WTC11 (cell line): ENCODE data around the gene SMAD2. TPM values are rescaled to one million over a fixed set of nuclear protein-coding genes. Genes with fewer than 3 reads are reported as not detected.
A peak's percentile ranks its signal among the peaks of the same experiment; 100 is the strongest.

Experiments used
- ATAC-seq: fragments of 200-7000 bp; cut with Tn5 transposase; 2 replicates; pipeline ENCODE4 v1.10.0; 2021; ENCODE audit warnings: mild to moderate bottlenecking, moderate library complexity
- CTCF ChIA-PET: fragments of 300-600 bp; sonication (Branson Sonifier 250); formaldehyde crosslinking; loops from one replicate; lab custom pipeline; 2021; ENCODE audit warnings: antibody characterized with exemption; lab: Charles Lee
- POLR2A ChIA-PET: fragments of 350-600 bp; sonication (Branson Sonifier 250); formaldehyde crosslinking; loops from one replicate; lab custom pipeline; 2021; ENCODE audit warnings: antibody characterized with exemption; lab: Charles Lee
- DNase-seq: peaks from one replicate; pipeline ENCODE4 v3.0.0; 2021; ENCODE audit warnings: low spot score
- H3K27ac Mint-ChIP-seq: 2 replicates; pipeline ENCODE4 v1.8.0; 2021; ENCODE audit warnings: mixed read lengths
- H3K27me3 Mint-ChIP-seq: 2 replicates; pipeline ENCODE4 v1.8.0; 2021; ENCODE audit warnings: low read depth, mild to moderate bottlenecking, moderate library complexity, mixed read lengths
- H3K36me3 Mint-ChIP-seq: 2 replicates; pipeline ENCODE4 v1.8.0; 2021; ENCODE audit warnings: mixed read lengths
- H3K4me1 Mint-ChIP-seq: 2 replicates; pipeline ENCODE4 v1.8.0; 2022; ENCODE audit warnings: mixed read lengths
- H3K4me3 Mint-ChIP-seq: 2 replicates; pipeline ENCODE4 v1.8.0; 2021; ENCODE audit warnings: mild to moderate bottlenecking, moderate library complexity, mixed read lengths
- H3K9me3 Mint-ChIP-seq: 2 replicates; pipeline ENCODE4 v1.8.0; 2021; ENCODE audit warnings: mixed read lengths
- AR ChIP-seq: fragments of 250-450 bp; sonication (Bioruptor Pico); IDR thresholded peaks from 2 replicates; pipeline ENCODE4 v1.9.0; 2021; ENCODE audit warnings: mild to moderate bottlenecking
- CBFB ChIP-seq: sonication (generic); formaldehyde crosslinking; IDR thresholded peaks from 2 replicates; pipeline ENCODE4 v1.8.1; 2022; ENCODE audit warnings: mild to moderate bottlenecking, low read depth, missing genetic modification reagents
- ELF4 ChIP-seq: sonication (generic); formaldehyde crosslinking; IDR thresholded peaks from 2 replicates; pipeline ENCODE4 v1.8.1; 2022; ENCODE audit warnings: low read depth, mild to moderate bottlenecking, moderate library complexity, missing genetic modification reagents
- GRHL2 ChIP-seq: fragments of 250-450 bp; sonication (Bioruptor Pico); IDR thresholded peaks from 2 replicates; pipeline ENCODE4 v1.8.0; 2022; ENCODE audit warnings: mild to moderate bottlenecking, moderate library complexity; ENCODE audit not compliant: insufficient replicate concordance, severe bottlenecking
- NR3C1 ChIP-seq: sonication (generic); formaldehyde crosslinking; conservative IDR thresholded peaks from 2 replicates; pipeline ENCODE4 v1.8.1; 2023; ENCODE audit warnings: low read depth, mild to moderate bottlenecking, missing genetic modification reagents
- RELA ChIP-seq: sonication (generic); formaldehyde crosslinking; IDR thresholded peaks from 2 replicates; pipeline ENCODE4 v1.8.1; 2022; ENCODE audit warnings: missing genetic modification reagents, mild to moderate bottlenecking, borderline replicate concordance
- SOX15 ChIP-seq: fragments of 250-450 bp; sonication (Bioruptor Pico); IDR thresholded peaks from 2 replicates; pipeline ENCODE4 v1.9.0; 2021; ENCODE audit warnings: mild to moderate bottlenecking
- TEAD1 ChIP-seq: sonication (generic); formaldehyde crosslinking; IDR thresholded peaks from 2 replicates; pipeline ENCODE4 v1.8.0; 2022; ENCODE audit warnings: mild to moderate bottlenecking, missing genetic modification reagents
- ZBTB21 ChIP-seq: sonication (generic); formaldehyde crosslinking; IDR thresholded peaks from 2 replicates; pipeline ENCODE4 v1.8.1; 2023; ENCODE audit warnings: mild to moderate bottlenecking, missing genetic modification reagents, borderline replicate concordance
- ZBTB43 ChIP-seq: sonication (generic); formaldehyde crosslinking; IDR thresholded peaks from 2 replicates; pipeline ENCODE4 v1.8.1; 2023; ENCODE audit warnings: mild to moderate bottlenecking, missing genetic modification reagents
- ZNF317 ChIP-seq: sonication (generic); formaldehyde crosslinking; IDR thresholded peaks from 2 replicates; pipeline ENCODE4 v1.8.1; 2023; ENCODE audit warnings: low read depth, mild to moderate bottlenecking, moderate library complexity, missing genetic modification reagents, borderline replicate concordance
- ZNF396 ChIP-seq: fragments of 250-450 bp; sonication (Bioruptor Pico); IDR thresholded peaks from 2 replicates; pipeline ENCODE4 v1.8.0; 2021; ENCODE audit warnings: mild to moderate bottlenecking, moderate library complexity, borderline replicate concordance
- ZNF416 ChIP-seq: fragments of 250-450 bp; sonication (Bioruptor Pico); IDR thresholded peaks from 2 replicates; pipeline ENCODE4 v1.9.0; 2021; ENCODE audit warnings: mild to moderate bottlenecking, inconsistent platforms
- ZNF423 ChIP-seq: fragments of 250-450 bp; sonication (Bioruptor Pico); IDR thresholded peaks from 2 replicates; pipeline ENCODE4 v2.1.2; 2022; ENCODE audit warnings: mild to moderate bottlenecking, moderate library complexity
- total RNA-seq: library from RNA; stranded (reverse); gene quantifications from 3 replicates; pipeline ENCODE4 v1.2.3, GENCODE V29; 2021
- TF ChIP-seq, protein P1 (sequence below): fragments of 200-600 bp; IDR thresholded peaks from 2 replicates; pipeline ENCODE4 v1.8.0; 2022; ENCODE audit warnings: antibody characterized with exemption
- TF ChIP-seq, protein P2 (sequence below): sonication (generic); formaldehyde crosslinking; IDR thresholded peaks from 2 replicates; pipeline ENCODE4 v1.8.0; 2022; ENCODE audit warnings: missing genetic modification reagents
- TF ChIP-seq, protein P3 (sequence below): sonication (generic); formaldehyde crosslinking; IDR thresholded peaks from 2 replicates; pipeline ENCODE4 v1.8.0; 2023; ENCODE audit warnings: mild to moderate bottlenecking, missing genetic modification reagents
- TF ChIP-seq, protein P4 (sequence below): sonication (generic); formaldehyde crosslinking; IDR thresholded peaks from 2 replicates; pipeline ENCODE4 v1.8.1; 2023; ENCODE audit warnings: mild to moderate bottlenecking, missing genetic modification reagents, borderline replicate concordance

Gene SMAD2
- total RNA-seq, 1 experiment from 2014 or later = 104 TPM

GRCh38 chr18:47911877-47912276 lies 18.6 kb downstream of the SMAD2 start:
- POLR2A ChIA-PET = no interaction called here
- Mint-ChIP-seq H3K4me1 (peaks cover 72% of the 10 kb centered on the region), H3K27me3 (no peaks in the 10 kb centered on the region), H3K9me3 (peaks cover 7% of the 10 kb centered on the region)
- TF ChIP-seq ELF4 = no peak
- no peak for TF ChIP-seq GRHL2 (CRISPR knock-in tag)
- TF ChIP-seq CBFB = no peak
- TF ChIP-seq, protein P1, sequence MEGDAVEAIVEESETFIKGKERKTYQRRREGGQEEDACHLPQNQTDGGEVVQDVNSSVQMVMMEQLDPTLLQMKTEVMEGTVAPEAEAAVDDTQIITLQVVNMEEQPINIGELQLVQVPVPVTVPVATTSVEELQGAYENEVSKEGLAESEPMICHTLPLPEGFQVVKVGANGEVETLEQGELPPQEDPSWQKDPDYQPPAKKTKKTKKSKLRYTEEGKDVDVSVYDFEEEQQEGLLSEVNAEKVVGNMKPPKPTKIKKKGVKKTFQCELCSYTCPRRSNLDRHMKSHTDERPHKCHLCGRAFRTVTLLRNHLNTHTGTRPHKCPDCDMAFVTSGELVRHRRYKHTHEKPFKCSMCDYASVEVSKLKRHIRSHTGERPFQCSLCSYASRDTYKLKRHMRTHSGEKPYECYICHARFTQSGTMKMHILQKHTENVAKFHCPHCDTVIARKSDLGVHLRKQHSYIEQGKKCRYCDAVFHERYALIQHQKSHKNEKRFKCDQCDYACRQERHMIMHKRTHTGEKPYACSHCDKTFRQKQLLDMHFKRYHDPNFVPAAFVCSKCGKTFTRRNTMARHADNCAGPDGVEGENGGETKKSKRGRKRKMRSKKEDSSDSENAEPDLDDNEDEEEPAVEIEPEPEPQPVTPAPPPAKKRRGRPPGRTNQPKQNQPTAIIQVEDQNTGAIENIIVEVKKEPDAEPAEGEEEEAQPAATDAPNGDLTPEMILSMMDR = no peak
- no peak for TF ChIP-seq RELA (CRISPR knock-in tag)
- no peak for TF ChIP-seq ZNF396 (CRISPR knock-in tag)
- TF ChIP-seq, protein P2, sequence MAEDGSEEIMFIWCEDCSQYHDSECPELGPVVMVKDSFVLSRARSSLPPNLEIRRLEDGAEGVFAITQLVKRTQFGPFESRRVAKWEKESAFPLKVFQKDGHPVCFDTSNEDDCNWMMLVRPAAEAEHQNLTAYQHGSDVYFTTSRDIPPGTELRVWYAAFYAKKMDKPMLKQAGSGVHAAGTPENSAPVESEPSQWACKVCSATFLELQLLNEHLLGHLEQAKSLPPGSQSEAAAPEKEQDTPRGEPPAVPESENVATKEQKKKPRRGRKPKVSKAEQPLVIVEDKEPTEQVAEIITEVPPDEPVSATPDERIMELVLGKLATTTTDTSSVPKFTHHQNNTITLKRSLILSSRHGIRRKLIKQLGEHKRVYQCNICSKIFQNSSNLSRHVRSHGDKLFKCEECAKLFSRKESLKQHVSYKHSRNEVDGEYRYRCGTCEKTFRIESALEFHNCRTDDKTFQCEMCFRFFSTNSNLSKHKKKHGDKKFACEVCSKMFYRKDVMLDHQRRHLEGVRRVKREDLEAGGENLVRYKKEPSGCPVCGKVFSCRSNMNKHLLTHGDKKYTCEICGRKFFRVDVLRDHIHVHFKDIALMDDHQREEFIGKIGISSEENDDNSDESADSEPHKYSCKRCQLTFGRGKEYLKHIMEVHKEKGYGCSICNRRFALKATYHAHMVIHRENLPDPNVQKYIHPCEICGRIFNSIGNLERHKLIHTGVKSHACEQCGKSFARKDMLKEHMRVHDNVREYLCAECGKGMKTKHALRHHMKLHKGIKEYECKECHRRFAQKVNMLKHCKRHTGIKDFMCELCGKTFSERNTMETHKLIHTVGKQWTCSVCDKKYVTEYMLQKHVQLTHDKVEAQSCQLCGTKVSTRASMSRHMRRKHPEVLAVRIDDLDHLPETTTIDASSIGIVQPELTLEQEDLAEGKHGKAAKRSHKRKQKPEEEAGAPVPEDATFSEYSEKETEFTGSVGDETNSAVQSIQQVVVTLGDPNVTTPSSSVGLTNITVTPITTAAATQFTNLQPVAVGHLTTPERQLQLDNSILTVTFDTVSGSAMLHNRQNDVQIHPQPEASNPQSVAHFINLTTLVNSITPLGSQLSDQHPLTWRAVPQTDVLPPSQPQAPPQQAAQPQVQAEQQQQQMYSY (CRISPR knock-in tag) = no peak
- TF ChIP-seq NR3C1 (CRISPR knock-in tag) = no peak
- TF ChIP-seq ZBTB43 = no peak
- no peak for TF ChIP-seq TEAD1 (CRISPR knock-in tag)
- no peak for TF ChIP-seq ZNF423 (CRISPR knock-in tag)
- TF ChIP-seq, protein P3, sequence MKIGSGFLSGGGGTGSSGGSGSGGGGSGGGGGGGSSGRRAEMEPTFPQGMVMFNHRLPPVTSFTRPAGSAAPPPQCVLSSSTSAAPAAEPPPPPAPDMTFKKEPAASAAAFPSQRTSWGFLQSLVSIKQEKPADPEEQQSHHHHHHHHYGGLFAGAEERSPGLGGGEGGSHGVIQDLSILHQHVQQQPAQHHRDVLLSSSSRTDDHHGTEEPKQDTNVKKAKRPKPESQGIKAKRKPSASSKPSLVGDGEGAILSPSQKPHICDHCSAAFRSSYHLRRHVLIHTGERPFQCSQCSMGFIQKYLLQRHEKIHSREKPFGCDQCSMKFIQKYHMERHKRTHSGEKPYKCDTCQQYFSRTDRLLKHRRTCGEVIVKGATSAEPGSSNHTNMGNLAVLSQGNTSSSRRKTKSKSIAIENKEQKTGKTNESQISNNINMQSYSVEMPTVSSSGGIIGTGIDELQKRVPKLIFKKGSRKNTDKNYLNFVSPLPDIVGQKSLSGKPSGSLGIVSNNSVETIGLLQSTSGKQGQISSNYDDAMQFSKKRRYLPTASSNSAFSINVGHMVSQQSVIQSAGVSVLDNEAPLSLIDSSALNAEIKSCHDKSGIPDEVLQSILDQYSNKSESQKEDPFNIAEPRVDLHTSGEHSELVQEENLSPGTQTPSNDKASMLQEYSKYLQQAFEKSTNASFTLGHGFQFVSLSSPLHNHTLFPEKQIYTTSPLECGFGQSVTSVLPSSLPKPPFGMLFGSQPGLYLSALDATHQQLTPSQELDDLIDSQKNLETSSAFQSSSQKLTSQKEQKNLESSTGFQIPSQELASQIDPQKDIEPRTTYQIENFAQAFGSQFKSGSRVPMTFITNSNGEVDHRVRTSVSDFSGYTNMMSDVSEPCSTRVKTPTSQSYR = no peak
- TF ChIP-seq SOX15 (CRISPR knock-in tag) = no peak
- no peak for TF ChIP-seq ZNF317 (CRISPR knock-in tag)
- no peak for TF ChIP-seq ZBTB21 (CRISPR knock-in tag)
- no peak for TF ChIP-seq ZNF416 (CRISPR knock-in tag)
- TF ChIP-seq, all 79 proteins: peak for 0
- peaks cover 14% of the 10 kb centered on the region for H3K36me3 Mint-ChIP-seq
- peak overlapping the region; percentile 61 for H3K27ac Mint-ChIP-seq
- ATAC-seq = no peak
- CTCF ChIA-PET = no interaction called here
- DNase-seq = no peak
- H3K4me3 Mint-ChIP-seq = no peak overlapping the region

DNA sequence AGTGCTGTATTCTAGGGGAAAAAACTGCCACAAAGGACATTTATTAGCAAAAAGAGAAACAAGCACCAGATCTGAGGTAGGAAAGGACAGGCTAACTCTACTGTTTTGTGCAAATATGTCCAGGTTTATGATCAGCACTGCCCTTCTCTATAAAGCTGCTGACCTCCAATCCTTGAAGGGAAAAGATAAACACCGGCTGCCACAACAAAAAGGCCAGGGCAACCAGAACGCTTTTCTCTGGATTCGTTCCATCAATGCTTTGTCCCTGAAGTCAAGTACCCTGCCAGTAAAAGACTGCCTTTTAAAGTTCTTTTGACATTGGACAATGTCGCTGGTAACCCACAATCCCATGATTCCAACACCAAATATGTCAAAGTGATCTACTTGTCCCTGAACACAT lies 21.0 kb downstream of the SMAD2 start:
- no peak for ATAC-seq
- Mint-ChIP-seq H3K27ac (no peak overlapping the region), H3K36me3 (peaks cover 28% of the 10 kb centered on the region), H3K4me3 (no peak overlapping the region), H3K4me1 (peaks cover 59% of the 10 kb centered on the region), H3K9me3 (peaks cover 16% of the 10 kb centered on the region), H3K27me3 (no peaks in the 10 kb centered on the region)
- ChIA-PET CTCF (no interaction called here), POLR2A (no interaction called here)
- no peak for DNase-seq
- TF ChIP-seq, protein P4, sequence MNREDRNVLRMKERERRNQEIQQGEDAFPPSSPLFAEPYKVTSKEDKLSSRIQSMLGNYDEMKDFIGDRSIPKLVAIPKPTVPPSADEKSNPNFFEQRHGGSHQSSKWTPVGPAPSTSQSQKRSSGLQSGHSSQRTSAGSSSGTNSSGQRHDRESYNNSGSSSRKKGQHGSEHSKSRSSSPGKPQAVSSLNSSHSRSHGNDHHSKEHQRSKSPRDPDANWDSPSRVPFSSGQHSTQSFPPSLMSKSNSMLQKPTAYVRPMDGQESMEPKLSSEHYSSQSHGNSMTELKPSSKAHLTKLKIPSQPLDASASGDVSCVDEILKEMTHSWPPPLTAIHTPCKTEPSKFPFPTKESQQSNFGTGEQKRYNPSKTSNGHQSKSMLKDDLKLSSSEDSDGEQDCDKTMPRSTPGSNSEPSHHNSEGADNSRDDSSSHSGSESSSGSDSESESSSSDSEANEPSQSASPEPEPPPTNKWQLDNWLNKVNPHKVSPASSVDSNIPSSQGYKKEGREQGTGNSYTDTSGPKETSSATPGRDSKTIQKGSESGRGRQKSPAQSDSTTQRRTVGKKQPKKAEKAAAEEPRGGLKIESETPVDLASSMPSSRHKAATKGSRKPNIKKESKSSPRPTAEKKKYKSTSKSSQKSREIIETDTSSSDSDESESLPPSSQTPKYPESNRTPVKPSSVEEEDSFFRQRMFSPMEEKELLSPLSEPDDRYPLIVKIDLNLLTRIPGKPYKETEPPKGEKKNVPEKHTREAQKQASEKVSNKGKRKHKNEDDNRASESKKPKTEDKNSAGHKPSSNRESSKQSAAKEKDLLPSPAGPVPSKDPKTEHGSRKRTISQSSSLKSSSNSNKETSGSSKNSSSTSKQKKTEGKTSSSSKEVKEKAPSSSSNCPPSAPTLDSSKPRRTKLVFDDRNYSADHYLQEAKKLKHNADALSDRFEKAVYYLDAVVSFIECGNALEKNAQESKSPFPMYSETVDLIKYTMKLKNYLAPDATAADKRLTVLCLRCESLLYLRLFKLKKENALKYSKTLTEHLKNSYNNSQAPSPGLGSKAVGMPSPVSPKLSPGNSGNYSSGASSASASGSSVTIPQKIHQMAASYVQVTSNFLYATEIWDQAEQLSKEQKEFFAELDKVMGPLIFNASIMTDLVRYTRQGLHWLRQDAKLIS (CRISPR knock-in tag) = no peak
- TF ChIP-seq AR (CRISPR knock-in tag) = no peak
